DMS153 treated with DMSO at 0.1 percent for 48 hours (cell line): ENCODE data around the gene CCRL2.
"Not testable (repeated sequence)": the region's sequence is repeated elsewhere in the genome, so short reads cannot be mapped to it uniquely, and the experiment has no call there.

ENCODE experiments used
- DNase-seq: peaks from one replicate; lab custom pipeline; 2025; ENCODE audit not compliant: unreplicated experiment; lab: John Stamatoyannopoulos, UW

The CCRL2 gene

GRCh38 chr3:46401579-46401978, 5.5 kb upstream of the CCRL2 start:
- no peak for DNase-seq

GRCh38 chr3:46402902-46403301, 4.2 kb upstream of the CCRL2 start:
- not testable (repeated sequence) for DNase-seq

GRCh38 chr3:46405301-46406019, 1.6 kb upstream of the CCRL2 start:
- no peak for DNase-seq

GRCh38 chr3:46406443-46406787, 644 bp upstream of the CCRL2 start:
- DNase-seq, result no peak

- DNase-seq, result no peak
Observed at GRCh38 chr3:46407970-46408369, 911 bp downstream of the CCRL2 start.

GRCh38 chr3:46408853-46409252, 1.8 kb downstream of the CCRL2 start:
- DNase-seq, result no peak

- DNase-seq, result no peak
Observed at GRCh38 chr3:46409739-46410489, 2.9 kb downstream of the CCRL2 start.

- no peak for DNase-seq
Observed at GRCh38 chr3:46410669-46411068, 3.6 kb downstream of the CCRL2 start.

- DNase-seq, result no peak
Observed at GRCh38 chr3:46411271-46411670, 4.2 kb downstream of the CCRL2 start.

GRCh38 chr3:46412786-46413298, 5.8 kb downstream of the CCRL2 start:
- DNase-seq, result no peak

GRCh38 chr3:46413951-46414350, 6.9 kb downstream of the CCRL2 start:
- DNase-seq, result no peak

- DNase-seq, result no peak
Observed at GRCh38 chr3:46414739-46415138, 7.7 kb downstream of the CCRL2 start.

- DNase-seq, result no peak
Observed at GRCh38 chr3:46416125-46416810, 9.2 kb downstream of the CCRL2 start.

- no peak for DNase-seq
Observed at GRCh38 chr3:46416811-46417510, 9.9 kb downstream of the CCRL2 start.

- DNase-seq, result no peak
Observed at GRCh38 chr3:46417841-46418611, 11.0 kb downstream of the CCRL2 start.

GRCh38 chr3:46419816-46420215, 12.8 kb downstream of the CCRL2 start:
- DNase-seq, result no peak

GRCh38 chr3:46420931-46421330, 13.9 kb downstream of the CCRL2 start:
- no peak for DNase-seq

- DNase-seq, result peak; percentile 5
Observed at GRCh38 chr3:46422617-46423016, 15.6 kb downstream of the CCRL2 start.

- DNase-seq, result no peak
Observed at GRCh38 chr3:46423588-46423987, 16.5 kb downstream of the CCRL2 start.

- not testable (repeated sequence) for DNase-seq
Observed at GRCh38 chr3:46426476-46426875, 19.4 kb downstream of the CCRL2 start.
